Osteocyte (in vitro differentiated cells): Measurements from ENCODE around the gene GNAI1. TPM values are rescaled to one million over a fixed set of nuclear protein-coding genes. Genes with fewer than 3 reads are reported as not detected.
"Not testable (repeated sequence)": the region's sequence is repeated elsewhere in the genome, so short reads cannot be mapped to it uniquely, and the experiment has no call there.

ENCODE experiments used
- DNase-seq: peaks from one replicate; pipeline ENCODE4 v3.0.0; 2021; ENCODE audit warnings: mixed read lengths; ENCODE audit not compliant: unreplicated experiment; ENCODE audit errors: extremely low spot score
- H3K27ac Mint-ChIP-seq: one replicate; pipeline ENCODE4 v1.8.0; 2021; ENCODE audit warnings: mild to moderate bottlenecking, mixed read lengths; ENCODE audit not compliant: unreplicated experiment
- H3K27me3 Mint-ChIP-seq: one replicate; pipeline ENCODE4 v1.8.0; 2021; ENCODE audit warnings: mixed read lengths; ENCODE audit not compliant: unreplicated experiment
- H3K36me3 Mint-ChIP-seq: one replicate; pipeline ENCODE4 v1.8.0; 2021; ENCODE audit warnings: mixed read lengths; ENCODE audit not compliant: unreplicated experiment
- H3K4me1 Mint-ChIP-seq: one replicate; pipeline ENCODE4 v1.8.0; 2021; ENCODE audit warnings: mixed read lengths; ENCODE audit not compliant: unreplicated experiment
- H3K4me3 Mint-ChIP-seq: one replicate; pipeline ENCODE4 v1.8.0; 2021; ENCODE audit warnings: mild to moderate bottlenecking, moderate library complexity, mixed read lengths; ENCODE audit not compliant: unreplicated experiment
- H3K9me3 Mint-ChIP-seq: one replicate; pipeline ENCODE4 v1.8.0; 2021; ENCODE audit warnings: mixed read lengths; ENCODE audit not compliant: unreplicated experiment
- total RNA-seq: library from RNA; stranded (reverse); gene quantifications from 2 replicates; pipeline ENCODE4 v1.2.1, GENCODE V29; 2021
- TF ChIP-seq, protein P1 (sequence below): fragments of 200-600 bp; sonication (generic); IDR thresholded peaks from 2 replicates; pipeline ENCODE4 v1.5.0; 2021; ENCODE audit warnings: antibody characterized with exemption, mild to moderate bottlenecking, moderate library complexity

GNAI1 gene
- total RNA-seq, 1 donor from 2014 or later = 44.4 TPM

GRCh38 chr7:80155374-80155773 lies 20.7 kb downstream of the GNAI1 start:
- TF ChIP-seq, protein P1, sequence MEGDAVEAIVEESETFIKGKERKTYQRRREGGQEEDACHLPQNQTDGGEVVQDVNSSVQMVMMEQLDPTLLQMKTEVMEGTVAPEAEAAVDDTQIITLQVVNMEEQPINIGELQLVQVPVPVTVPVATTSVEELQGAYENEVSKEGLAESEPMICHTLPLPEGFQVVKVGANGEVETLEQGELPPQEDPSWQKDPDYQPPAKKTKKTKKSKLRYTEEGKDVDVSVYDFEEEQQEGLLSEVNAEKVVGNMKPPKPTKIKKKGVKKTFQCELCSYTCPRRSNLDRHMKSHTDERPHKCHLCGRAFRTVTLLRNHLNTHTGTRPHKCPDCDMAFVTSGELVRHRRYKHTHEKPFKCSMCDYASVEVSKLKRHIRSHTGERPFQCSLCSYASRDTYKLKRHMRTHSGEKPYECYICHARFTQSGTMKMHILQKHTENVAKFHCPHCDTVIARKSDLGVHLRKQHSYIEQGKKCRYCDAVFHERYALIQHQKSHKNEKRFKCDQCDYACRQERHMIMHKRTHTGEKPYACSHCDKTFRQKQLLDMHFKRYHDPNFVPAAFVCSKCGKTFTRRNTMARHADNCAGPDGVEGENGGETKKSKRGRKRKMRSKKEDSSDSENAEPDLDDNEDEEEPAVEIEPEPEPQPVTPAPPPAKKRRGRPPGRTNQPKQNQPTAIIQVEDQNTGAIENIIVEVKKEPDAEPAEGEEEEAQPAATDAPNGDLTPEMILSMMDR = no peak
- no peak for DNase-seq
- no peak overlapping the region for H3K27ac Mint-ChIP-seq
- no peaks in the 10 kb centered on the region for H3K36me3 Mint-ChIP-seq
- H3K4me3 Mint-ChIP-seq = no peak overlapping the region
- H3K4me1 Mint-ChIP-seq = peaks cover 48% of the 10 kb centered on the region
- no peaks in the 10 kb centered on the region for H3K9me3 Mint-ChIP-seq
- no peaks in the 10 kb centered on the region for H3K27me3 Mint-ChIP-seq

DNA sequence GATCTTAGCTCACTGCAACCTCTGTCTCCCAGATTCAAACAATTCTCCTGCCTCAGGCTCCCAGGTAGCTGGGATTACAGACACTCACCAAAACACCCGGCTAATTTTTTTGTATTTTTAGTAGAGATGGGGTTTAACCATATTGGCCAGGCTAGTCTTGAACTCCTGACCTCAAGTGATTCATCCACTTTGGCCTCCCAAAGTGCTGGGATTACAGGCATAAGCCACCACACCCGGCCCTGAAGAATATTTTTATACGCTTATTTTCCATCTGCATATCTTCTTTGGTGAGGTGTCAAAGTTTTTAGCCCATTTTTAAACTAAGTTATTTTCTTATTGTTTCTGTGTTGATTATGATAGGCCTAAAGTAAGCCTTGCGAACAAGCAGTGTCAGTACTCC lies 23.1 kb downstream of the GNAI1 start:
- not testable (repeated sequence) for H3K27ac Mint-ChIP-seq, H3K9me3 Mint-ChIP-seq, H3K4me3 Mint-ChIP-seq, DNase-seq, H3K27me3 Mint-ChIP-seq, H3K36me3 Mint-ChIP-seq
- peaks cover 49% of the 10 kb centered on the region for H3K4me1 Mint-ChIP-seq

- no peak for DNase-seq
- Mint-ChIP-seq H3K36me3 (peaks cover 4% of the 10 kb centered on the region), H3K4me3 (no peak overlapping the region), H3K9me3 (peaks cover 4% of the 10 kb centered on the region), H3K4me1 (peaks cover 40% of the 10 kb centered on the region), H3K27me3 (no peaks in the 10 kb centered on the region), H3K27ac (no peak overlapping the region)
- TF ChIP-seq, protein P1 = no peak
Observed at GRCh38 chr7:80159802-80160201, 25.2 kb downstream of the GNAI1 start.

- no peak for DNase-seq
- H3K27ac Mint-ChIP-seq = peak overlapping the region; percentile 7
- peaks cover 4% of the 10 kb centered on the region for H3K9me3 Mint-ChIP-seq
- no peaks in the 10 kb centered on the region for H3K27me3 Mint-ChIP-seq
- H3K4me1 Mint-ChIP-seq = peaks cover 47% of the 10 kb centered on the region
- TF ChIP-seq, protein P1 = no peak
- peaks cover 4% of the 10 kb centered on the region for H3K36me3 Mint-ChIP-seq
- H3K4me3 Mint-ChIP-seq = no peak overlapping the region
Observed at GRCh38 chr7:80161466-80161865, 26.8 kb downstream of the GNAI1 start.

GRCh38 chr7:80165177-80165576 lies 30.5 kb downstream of the GNAI1 start:
- H3K4me1 Mint-ChIP-seq = peaks cover 31% of the 10 kb centered on the region
- H3K9me3 Mint-ChIP-seq = peaks cover 9% of the 10 kb centered on the region
- TF ChIP-seq, protein P1 = no peak
- H3K27me3 Mint-ChIP-seq = no peaks in the 10 kb centered on the region
- DNase-seq = no peak
- H3K27ac Mint-ChIP-seq = no peak overlapping the region
- H3K36me3 Mint-ChIP-seq = peaks cover 5% of the 10 kb centered on the region
- H3K4me3 Mint-ChIP-seq = no peak overlapping the region

DNA sequence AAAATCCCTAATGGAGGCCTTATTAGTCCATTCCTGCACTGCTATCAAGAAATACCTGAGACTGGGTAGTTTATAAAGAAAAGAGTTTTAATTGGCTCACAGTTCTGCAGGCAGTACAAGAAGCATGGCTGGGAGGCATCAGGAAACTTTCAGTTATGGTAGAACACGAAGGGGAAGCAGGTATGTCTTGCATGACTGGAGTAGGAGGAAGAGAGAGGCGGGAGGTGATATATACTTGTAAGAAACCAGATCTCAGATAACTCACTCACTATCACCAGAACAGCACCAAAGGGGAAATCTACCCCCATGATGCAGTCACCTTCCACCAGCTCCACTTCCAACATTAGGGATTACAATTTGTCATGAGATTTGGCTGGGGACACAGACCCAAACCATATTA lies 35.8 kb downstream of the GNAI1 start:
- no peak overlapping the region for H3K27ac Mint-ChIP-seq
- peaks cover 12% of the 10 kb centered on the region for H3K36me3 Mint-ChIP-seq
- DNase-seq = no peak
- peaks cover 27% of the 10 kb centered on the region for H3K4me1 Mint-ChIP-seq
- no peaks in the 10 kb centered on the region for H3K27me3 Mint-ChIP-seq
- TF ChIP-seq, protein P1 = no peak
- peaks cover 19% of the 10 kb centered on the region for H3K9me3 Mint-ChIP-seq
- H3K4me3 Mint-ChIP-seq = no peak overlapping the region
